ENCODE results near the gene TRAF3IP1.
A peak's percentile ranks its signal among the peaks of the same experiment; 100 is the strongest.

Gene TRAF3IP1

DNA sequence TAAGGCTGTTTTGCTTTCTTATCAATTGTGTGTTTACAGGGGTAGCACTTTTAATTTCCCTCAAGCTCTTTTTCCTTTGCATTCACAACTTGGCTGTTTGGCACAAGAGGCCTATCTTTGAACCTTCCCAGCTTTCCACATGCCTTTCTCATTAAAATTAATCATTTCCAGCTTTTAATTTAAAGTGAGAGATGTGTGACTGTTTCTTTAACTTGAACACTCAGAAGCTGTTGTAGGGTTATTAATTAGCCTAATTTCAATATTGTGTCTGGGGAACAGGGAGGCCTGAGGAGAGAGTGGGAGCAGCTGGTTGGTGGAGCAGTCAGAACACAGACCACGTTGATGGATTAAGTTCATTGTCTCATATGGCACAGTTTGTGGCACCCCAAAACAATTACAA is 111.1 kb downstream of the TRAF3IP1 start:
- Histone ChIP-seq H3K27ac (ENCODE audit: low read depth, low read length) (no peak overlapping the region), H3K9ac (ENCODE audit: low read length in 5 of 5) (no peak overlapping the region), H3K4me3 (ENCODE audit: low read depth in 1 of 5, low read length in 5 of 5) (no peak overlapping the region), H3K9me3 (ENCODE audit: control insufficient read depth in 5 of 5, low read length in 5 of 5) (peaks cover 0 to 11% (median 6%) of the 10 kb centered on the region in 5 donors), H3K4me1 (ENCODE audit: control insufficient read depth in 5 of 5, insufficient read depth in 5 of 5, low read length in 5 of 5) (peaks cover 4 to 19% (median 14%) of the 10 kb centered on the region in 5 donors), H3K36me3 (ENCODE audit: control insufficient read depth in 5 of 5, insufficient read depth in 5 of 5, low read length in 5 of 5) (peaks cover 8 to 29% (median 25%) of the 10 kb centered on the region in 5 donors), H3K27me3 (ENCODE audit: control insufficient read depth in 5 of 5, insufficient read depth in 4 of 5, low read length in 5 of 5) (no peaks in the 10 kb centered on the region)

DNA sequence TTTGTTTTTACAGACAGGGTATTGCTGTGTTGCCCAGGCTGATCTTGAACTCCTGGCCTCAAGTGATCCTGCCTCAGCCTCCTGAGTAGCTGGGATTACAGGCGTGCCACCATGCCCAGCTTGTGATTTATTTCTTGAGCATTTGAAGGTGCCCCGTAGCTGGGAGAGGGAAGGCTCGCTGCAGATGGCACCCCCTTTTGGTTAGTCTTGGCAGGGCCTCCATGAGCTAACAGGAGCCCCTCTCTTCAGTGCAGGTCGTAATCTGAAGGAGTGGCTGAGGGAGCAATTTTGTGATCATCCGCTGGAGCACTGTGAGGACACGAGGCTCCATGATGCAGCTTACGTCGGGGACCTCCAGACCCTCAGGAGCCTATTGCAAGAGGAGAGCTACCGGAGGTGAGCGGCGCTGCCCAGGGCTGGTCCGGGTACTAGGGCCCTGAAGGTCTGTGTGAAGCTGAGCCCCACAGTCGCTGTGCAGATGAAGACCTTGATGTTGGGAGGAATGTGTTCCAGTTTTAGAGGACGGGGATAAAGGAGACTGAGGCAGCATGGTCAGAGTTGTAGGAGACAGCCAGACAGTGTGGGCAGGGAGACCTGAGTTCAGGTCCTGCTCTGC is 113.1 kb downstream of the TRAF3IP1 start:
- H3K27ac ChIP-seq (ENCODE audit: low read depth, low read length) = no peak overlapping the region
- peaks cover 0 to 2% (median under 1%) of the 10 kb centered on the region in 5 donors for H3K4me1 ChIP-seq (ENCODE audit: control insufficient read depth in 5 of 5, insufficient read depth in 5 of 5, low read length in 5 of 5)
- H3K36me3 ChIP-seq (ENCODE audit: control insufficient read depth in 5 of 5, insufficient read depth in 5 of 5, low read length in 5 of 5) = peaks cover 8 to 34% (median 25%) of the 10 kb centered on the region in 5 donors

DNA sequence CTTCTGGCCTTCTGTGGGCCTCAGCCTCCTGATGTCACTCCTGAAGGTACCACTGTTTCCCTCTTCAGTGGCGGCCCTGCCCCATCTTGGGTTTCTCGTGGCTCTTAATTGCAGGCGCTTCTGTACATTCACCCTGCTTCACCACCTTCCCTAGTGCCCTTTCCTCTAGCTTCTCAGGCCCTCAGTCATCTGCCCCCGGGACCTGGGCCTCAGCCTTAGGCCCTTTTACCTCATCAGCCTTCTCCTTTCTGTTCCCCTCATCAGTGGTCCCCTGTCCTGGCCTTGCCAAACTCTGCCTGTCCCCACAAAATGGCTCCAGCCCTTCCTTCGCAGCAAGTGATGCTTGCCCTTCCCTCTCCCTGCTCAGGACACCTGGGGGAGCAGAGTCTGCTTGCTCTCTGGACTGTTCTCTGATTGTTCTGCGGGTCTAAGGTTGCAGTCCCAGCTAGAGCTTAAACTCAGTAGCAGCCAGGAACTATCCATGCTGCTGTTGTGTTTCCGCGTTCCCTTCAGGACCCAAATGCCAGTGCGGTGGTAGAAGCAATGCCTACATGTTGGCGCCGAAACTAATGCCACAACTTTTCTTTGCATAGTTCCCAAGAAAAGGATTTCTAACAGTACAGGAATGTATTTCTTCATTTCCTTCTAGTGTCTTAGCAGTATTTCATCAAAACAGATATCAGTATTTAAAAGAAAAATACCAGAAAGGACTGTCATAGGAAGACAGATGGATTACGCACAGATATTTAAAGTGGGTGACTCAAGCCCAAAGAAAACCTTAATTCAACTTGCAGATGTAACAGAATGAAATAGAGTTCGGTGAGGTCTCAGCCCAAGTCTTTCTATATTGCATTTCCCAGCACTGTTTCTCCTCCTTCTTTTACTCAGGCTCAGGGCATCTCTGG is 113.9 kb downstream of the TRAF3IP1 start:
- no peak overlapping the region for H3K4me3 ChIP-seq (ENCODE audit: low read depth in 1 of 5, low read length in 5 of 5)
- peaks cover 8 to 34% (median 25%) of the 10 kb centered on the region in 5 donors for H3K36me3 ChIP-seq (ENCODE audit: control insufficient read depth in 5 of 5, insufficient read depth in 5 of 5, low read length in 5 of 5)
- no peak overlapping the region for H3K27ac ChIP-seq (ENCODE audit: low read depth, low read length)
- peaks cover under 1 to 7% (median 3%) of the 10 kb centered on the region in 5 donors for H3K4me1 ChIP-seq (ENCODE audit: control insufficient read depth in 5 of 5, insufficient read depth in 5 of 5, low read length in 5 of 5)
- H3K9ac ChIP-seq (ENCODE audit: low read length in 5 of 5) = no peak overlapping the region
- peaks cover 0 to 11% (median 6%) of the 10 kb centered on the region in 5 donors for H3K9me3 ChIP-seq (ENCODE audit: control insufficient read depth in 5 of 5, low read length in 5 of 5)
- no peaks in the 10 kb centered on the region for H3K27me3 ChIP-seq (ENCODE audit: control insufficient read depth in 5 of 5, insufficient read depth in 4 of 5, low read length in 5 of 5)

More for the DNA sequence above, 113.1 kb downstream of the TRAF3IP1 start:
- no peak overlapping the region for H3K4me3 ChIP-seq (ENCODE audit: low read depth in 1 of 5, low read length in 5 of 5)
- H3K27me3 ChIP-seq (ENCODE audit: control insufficient read depth in 5 of 5, insufficient read depth in 4 of 5, low read length in 5 of 5) = no peaks in the 10 kb centered on the region
- H3K9ac ChIP-seq (ENCODE audit: low read length in 5 of 5) = no peak overlapping the region
- peaks cover 0 to 11% (median 6%) of the 10 kb centered on the region in 5 donors for H3K9me3 ChIP-seq (ENCODE audit: control insufficient read depth in 5 of 5, low read length in 5 of 5)

DNA sequence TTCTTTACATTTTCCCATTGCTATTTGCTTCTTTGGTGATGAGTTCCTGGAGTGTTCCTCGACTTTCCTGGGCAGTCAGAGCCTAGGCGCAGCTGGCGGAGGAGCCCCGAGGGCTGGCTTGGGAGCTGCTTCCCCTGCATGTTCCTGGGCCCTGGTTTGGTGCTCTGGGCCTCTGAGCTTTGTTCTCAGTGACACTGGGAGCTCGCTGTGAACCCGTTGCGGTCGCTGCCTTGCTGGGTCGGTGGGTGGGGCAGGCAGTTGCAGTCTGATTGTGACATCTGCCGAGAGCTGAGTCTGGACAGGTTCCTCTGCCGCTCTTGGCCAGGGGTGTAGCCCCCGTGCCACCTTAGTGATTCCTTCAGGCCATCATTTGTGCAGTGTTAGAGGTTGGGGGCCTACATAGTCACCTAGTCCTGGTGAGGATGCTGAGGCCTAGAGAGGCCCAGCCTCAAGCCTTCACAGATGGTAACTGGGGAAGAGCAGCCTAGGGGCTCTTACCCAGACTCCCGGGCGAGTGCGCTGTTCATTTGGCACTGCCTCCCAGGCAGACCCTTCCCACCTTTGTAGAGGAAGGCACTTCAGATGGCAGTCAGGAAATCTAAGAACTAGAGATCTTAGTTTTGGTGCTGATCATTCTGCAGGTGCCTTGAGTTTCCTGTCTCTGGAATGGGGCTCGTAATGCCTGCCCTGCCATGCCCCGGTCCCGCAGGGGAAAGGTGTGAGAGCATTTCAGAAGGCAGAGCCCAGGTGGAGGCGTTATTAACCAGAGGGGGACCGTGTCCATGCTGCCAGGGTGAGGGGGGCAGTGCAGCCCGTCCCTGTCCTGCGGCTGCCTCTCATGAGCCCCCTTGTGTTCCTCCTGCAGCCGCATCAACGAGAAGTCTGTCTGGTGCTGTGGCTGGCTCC is 114.8 kb downstream of the TRAF3IP1 start:
- H3K4me3 ChIP-seq (ENCODE audit: low read depth in 1 of 5, low read length in 5 of 5) = no peak overlapping the region
- no peak overlapping the region for H3K9ac ChIP-seq (ENCODE audit: low read length in 5 of 5)
- peaks cover 8 to 34% (median 25%) of the 10 kb centered on the region in 5 donors for H3K36me3 ChIP-seq (ENCODE audit: control insufficient read depth in 5 of 5, insufficient read depth in 5 of 5, low read length in 5 of 5)
- no peaks in the 10 kb centered on the region for H3K27me3 ChIP-seq (ENCODE audit: control insufficient read depth in 5 of 5, insufficient read depth in 4 of 5, low read length in 5 of 5)
- H3K27ac ChIP-seq (ENCODE audit: low read depth, low read length) = no peak overlapping the region
- peaks cover 2 to 14% (median 11%) of the 10 kb centered on the region in 5 donors for H3K4me1 ChIP-seq (ENCODE audit: control insufficient read depth in 5 of 5, insufficient read depth in 5 of 5, low read length in 5 of 5)
- H3K9me3 ChIP-seq (ENCODE audit: control insufficient read depth in 5 of 5, low read length in 5 of 5) = peaks cover 0 to 10% (median 6%) of the 10 kb centered on the region in 5 donors

DNA sequence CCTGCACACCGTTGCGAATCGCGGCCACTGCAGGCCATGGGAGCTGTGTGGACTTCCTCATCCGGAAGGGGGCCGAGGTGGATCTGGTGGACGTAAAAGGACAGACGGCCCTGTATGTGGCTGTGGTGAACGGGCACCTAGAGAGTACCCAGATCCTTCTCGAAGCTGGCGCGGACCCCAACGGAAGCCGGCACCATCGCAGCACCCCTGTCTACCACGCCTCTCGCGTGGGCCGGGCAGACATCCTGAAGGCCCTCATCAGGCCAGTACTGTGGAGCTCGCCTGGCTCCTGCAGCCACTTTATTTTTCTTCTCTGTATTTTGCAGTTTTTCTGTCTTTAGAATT is 115.4 kb downstream of the TRAF3IP1 start:
- Histone ChIP-seq H3K9ac (ENCODE audit: low read length in 5 of 5) (no peak overlapping the region), H3K4me1 (ENCODE audit: control insufficient read depth in 5 of 5, insufficient read depth in 5 of 5, low read length in 5 of 5) (peaks cover 2 to 16% (median 11%) of the 10 kb centered on the region in 5 donors), H3K36me3 (ENCODE audit: control insufficient read depth in 5 of 5, insufficient read depth in 5 of 5, low read length in 5 of 5) (peaks cover 3 to 34% (median 25%) of the 10 kb centered on the region in 5 donors), H3K9me3 (ENCODE audit: control insufficient read depth in 5 of 5, low read length in 5 of 5) (peaks cover 0 to 4% (median 2%) of the 10 kb centered on the region in 5 donors), H3K27ac (ENCODE audit: low read depth, low read length) (no peak overlapping the region), H3K4me3 (ENCODE audit: low read depth in 1 of 5, low read length in 5 of 5) (no peak overlapping the region), H3K27me3 (ENCODE audit: control insufficient read depth in 5 of 5, insufficient read depth in 4 of 5, low read length in 5 of 5) (no peaks in the 10 kb centered on the region)

DNA sequence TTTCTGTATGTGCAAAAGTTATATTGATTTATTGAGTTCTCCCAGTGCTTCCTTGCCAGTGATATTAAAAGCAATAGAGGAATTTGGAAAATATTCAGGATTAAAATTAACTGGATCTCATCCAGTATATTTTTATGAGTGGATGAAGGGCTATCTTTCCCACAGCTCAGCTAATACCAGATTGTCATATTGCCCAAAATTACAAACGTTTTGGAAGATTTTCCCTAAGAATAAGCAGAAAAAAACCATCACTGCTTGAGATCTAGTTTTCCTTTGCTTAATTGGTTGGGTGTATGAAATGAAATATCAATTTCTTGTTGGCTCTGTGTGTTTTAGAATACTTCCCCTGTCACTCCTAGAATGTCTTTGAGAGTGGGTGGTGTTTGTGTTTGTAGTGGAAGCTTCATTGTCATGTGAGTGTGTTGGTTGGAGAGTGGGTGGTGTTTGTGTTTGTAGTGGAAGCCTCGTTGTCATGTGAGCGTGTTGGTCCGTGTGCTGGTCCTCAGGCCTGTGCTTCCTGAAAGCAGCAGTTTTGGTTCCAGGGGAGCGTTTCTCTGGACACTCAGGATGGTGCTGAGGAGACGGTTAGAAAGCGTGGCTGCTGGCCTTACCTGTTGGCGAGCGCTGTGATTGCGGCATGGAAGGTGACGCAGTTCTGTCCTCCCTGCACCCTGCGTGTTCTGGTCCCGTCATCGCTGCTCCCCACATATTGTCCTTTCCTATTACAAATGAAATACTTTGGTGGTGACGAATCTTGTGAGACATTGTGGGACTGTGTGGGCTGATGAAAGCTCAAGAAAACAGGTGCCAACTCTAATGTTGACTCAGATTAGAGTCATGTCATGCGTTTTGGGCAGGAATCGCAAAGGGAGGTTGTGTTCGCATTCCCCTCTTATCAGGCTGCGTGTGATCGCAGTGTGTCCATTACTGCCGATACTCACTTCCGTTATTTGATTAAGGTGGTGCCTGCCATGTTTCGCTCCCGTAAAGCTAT is 118.8 kb downstream of the TRAF3IP1 start:
- Histone ChIP-seq H3K4me1 (ENCODE audit: control insufficient read depth in 5 of 5, insufficient read depth in 5 of 5, low read length in 5 of 5) (peaks cover 3 to 23% (median 16%) of the 10 kb centered on the region in 5 donors), H3K27me3 (ENCODE audit: control insufficient read depth in 5 of 5, insufficient read depth in 4 of 5, low read length in 5 of 5) (no peaks in the 10 kb centered on the region), H3K36me3 (ENCODE audit: control insufficient read depth in 5 of 5, insufficient read depth in 5 of 5, low read length in 5 of 5) (peaks cover 3 to 26% (median 17%) of the 10 kb centered on the region in 5 donors), H3K9me3 (ENCODE audit: control insufficient read depth in 5 of 5, low read length in 5 of 5) (no peaks in the 10 kb centered on the region), H3K9ac (ENCODE audit: low read length in 5 of 5) (peak overlapping the region in 2 of 5 donors; percentile 19 to 49), H3K4me3 (ENCODE audit: low read depth in 1 of 5, low read length in 5 of 5) (peak overlapping the region in 2 of 5 donors; percentile 26 to 30), H3K27ac (ENCODE audit: low read depth, low read length) (peak overlapping the region; percentile 45)

DNA sequence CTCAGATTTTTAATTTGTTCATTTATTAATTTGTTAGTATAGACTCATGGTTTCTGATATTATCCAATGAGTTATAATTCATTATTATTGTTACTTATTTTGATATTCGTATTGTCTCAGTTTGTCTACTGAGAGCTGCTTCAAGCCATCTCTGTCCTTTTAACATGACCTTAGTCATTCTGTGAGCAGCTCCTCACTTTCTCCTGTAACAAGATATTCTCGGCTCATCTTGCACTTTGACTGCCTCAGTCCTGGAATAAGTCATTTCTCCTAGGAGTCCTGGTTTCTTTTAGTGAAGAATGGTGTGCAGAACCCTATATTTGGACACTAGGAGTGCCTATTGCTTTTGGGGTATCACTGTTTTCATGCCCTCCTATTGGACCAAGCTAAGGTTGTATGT is 119.6 kb downstream of the TRAF3IP1 start:
- Histone ChIP-seq H3K27me3 (ENCODE audit: control insufficient read depth in 5 of 5, insufficient read depth in 4 of 5, low read length in 5 of 5) (no peaks in the 10 kb centered on the region), H3K4me3 (ENCODE audit: low read depth in 1 of 5, low read length in 5 of 5) (no peak overlapping the region), H3K9me3 (ENCODE audit: control insufficient read depth in 5 of 5, low read length in 5 of 5) (no peaks in the 10 kb centered on the region), H3K4me1 (ENCODE audit: control insufficient read depth in 5 of 5, insufficient read depth in 5 of 5, low read length in 5 of 5) (peaks cover 3 to 23% (median 16%) of the 10 kb centered on the region in 5 donors), H3K36me3 (ENCODE audit: control insufficient read depth in 5 of 5, insufficient read depth in 5 of 5, low read length in 5 of 5) (peaks cover 0 to 26% (median 19%) of the 10 kb centered on the region in 5 donors), H3K9ac (ENCODE audit: low read length in 5 of 5) (peak overlapping the region in 1 of 5 donors; percentile 19), H3K27ac (ENCODE audit: low read depth, low read length) (peak overlapping the region; percentile 45)

DNA sequence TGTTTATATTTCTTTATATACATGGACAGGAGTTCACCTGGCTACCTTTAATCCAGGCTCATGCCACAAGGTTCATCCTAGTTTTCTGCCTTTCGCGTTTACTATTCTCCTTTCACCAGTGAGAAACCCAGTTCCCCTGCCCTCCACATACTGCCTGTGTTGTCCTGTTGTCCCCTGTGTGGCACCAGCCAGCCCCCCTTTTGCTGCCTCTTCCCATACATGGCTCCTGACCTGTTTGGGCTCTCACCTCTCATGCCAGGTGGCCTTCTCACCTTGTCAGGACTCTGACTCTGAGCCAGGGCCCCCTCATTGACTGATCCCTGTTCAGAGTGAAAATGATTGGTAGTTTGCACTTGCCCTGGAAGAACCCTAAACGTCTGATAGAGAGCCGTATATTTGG is 120.0 kb downstream of the TRAF3IP1 start:
- no peak overlapping the region for H3K4me3 ChIP-seq (ENCODE audit: low read depth in 1 of 5, low read length in 5 of 5)
- H3K27me3 ChIP-seq (ENCODE audit: control insufficient read depth in 5 of 5, insufficient read depth in 4 of 5, low read length in 5 of 5) = no peaks in the 10 kb centered on the region
- H3K4me1 ChIP-seq (ENCODE audit: control insufficient read depth in 5 of 5, insufficient read depth in 5 of 5, low read length in 5 of 5) = peaks cover 3 to 23% (median 16%) of the 10 kb centered on the region in 5 donors
- H3K36me3 ChIP-seq (ENCODE audit: control insufficient read depth in 5 of 5, insufficient read depth in 5 of 5, low read length in 5 of 5) = peaks cover 0 to 26% (median 19%) of the 10 kb centered on the region in 5 donors
- H3K9ac ChIP-seq (ENCODE audit: low read length in 5 of 5) = no peak overlapping the region
- no peak overlapping the region for H3K27ac ChIP-seq (ENCODE audit: low read depth, low read length)
- no peaks in the 10 kb centered on the region for H3K9me3 ChIP-seq (ENCODE audit: control insufficient read depth in 5 of 5, low read length in 5 of 5)

DNA sequence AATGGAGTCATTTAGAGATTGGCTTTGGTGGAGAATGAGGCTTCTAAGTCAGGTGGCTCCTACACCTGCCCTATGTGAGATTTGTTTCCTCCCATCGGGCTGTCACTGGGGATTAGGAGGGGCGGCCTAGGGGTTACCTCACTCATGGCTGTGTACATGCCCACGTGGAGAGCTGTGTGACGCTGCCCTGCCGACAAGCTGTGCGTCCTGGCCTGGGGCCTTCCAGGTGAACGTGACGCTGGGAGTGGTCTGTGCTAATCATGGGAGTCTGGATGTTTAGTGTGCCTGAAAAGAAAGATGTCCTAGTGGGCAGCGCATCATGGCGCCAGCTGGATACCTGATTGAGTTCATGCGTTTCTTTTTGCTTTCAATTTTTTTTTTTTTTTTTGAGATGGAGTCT is 120.4 kb downstream of the TRAF3IP1 start:
- Histone ChIP-seq H3K27me3 (ENCODE audit: control insufficient read depth in 5 of 5, insufficient read depth in 4 of 5, low read length in 5 of 5) (no peaks in the 10 kb centered on the region), H3K4me1 (ENCODE audit: control insufficient read depth in 5 of 5, insufficient read depth in 5 of 5, low read length in 5 of 5) (peaks cover 3 to 23% (median 16%) of the 10 kb centered on the region in 5 donors), H3K9me3 (ENCODE audit: control insufficient read depth in 5 of 5, low read length in 5 of 5) (no peaks in the 10 kb centered on the region), H3K27ac (ENCODE audit: low read depth, low read length) (no peak overlapping the region), H3K4me3 (ENCODE audit: low read depth in 1 of 5, low read length in 5 of 5) (no peak overlapping the region), H3K9ac (ENCODE audit: low read length in 5 of 5) (no peak overlapping the region), H3K36me3 (ENCODE audit: control insufficient read depth in 5 of 5, insufficient read depth in 5 of 5, low read length in 5 of 5) (peaks cover 0 to 26% (median 19%) of the 10 kb centered on the region in 5 donors)

All from subcutaneous abdominal adipose tissue (tissue), 5 donors.